Glutamatergic neuron (in vitro differentiated cells): ENCODE data around the gene CEACAM20. TPM values are rescaled to one million over a fixed set of nuclear protein-coding genes. Genes with fewer than 3 reads are reported as not detected.
A peak's percentile ranks its signal among the peaks of the same experiment; 100 is the strongest.

Source experiments
- DNase-seq: peaks from one replicate; pipeline ENCODE4 v3.0.0; 2022
- H3K27ac Mint-ChIP-seq: one replicate; pipeline ENCODE4 v1.8.0; 2020; ENCODE audit warnings: mild to moderate bottlenecking, mixed read lengths, inconsistent platforms; ENCODE audit not compliant: unreplicated experiment
- H3K27me3 Mint-ChIP-seq: one replicate; pipeline ENCODE4 v1.8.0; 2020; ENCODE audit warnings: mild to moderate bottlenecking, moderate library complexity, mixed read lengths, inconsistent platforms; ENCODE audit not compliant: unreplicated experiment
- H3K36me3 Mint-ChIP-seq: one replicate; pipeline ENCODE4 v1.8.0; 2020; ENCODE audit warnings: mild to moderate bottlenecking, mixed read lengths, inconsistent platforms; ENCODE audit not compliant: unreplicated experiment
- H3K4me1 Mint-ChIP-seq: one replicate; pipeline ENCODE4 v1.8.0; 2020; ENCODE audit warnings: mild to moderate bottlenecking, low read depth, mixed read lengths, inconsistent platforms; ENCODE audit not compliant: unreplicated experiment
- H3K4me3 Mint-ChIP-seq: one replicate; pipeline ENCODE4 v1.8.0; 2020; ENCODE audit warnings: mild to moderate bottlenecking, mixed read lengths, inconsistent platforms; ENCODE audit not compliant: unreplicated experiment
- H3K9me3 Mint-ChIP-seq: one replicate; pipeline ENCODE4 v1.8.0; 2020; ENCODE audit warnings: mild to moderate bottlenecking, moderate library complexity, mixed read lengths, inconsistent platforms; ENCODE audit not compliant: unreplicated experiment
- CTCF ChIP-seq: fragments of 200-600 bp; sonication (generic); IDR thresholded peaks from one replicate; pipeline ENCODE4 v1.5.0; 2021; ENCODE audit not compliant: partially characterized antibody, unreplicated experiment
- long read RNA-seq: library from polyadenylated mRNA; unstranded; transcript quantifications from one replicate; pipeline ENCODE4 v2.0.0, GENCODE V29; 2020; ENCODE audit not compliant: unreplicated experiment
- total RNA-seq: library from RNA; stranded (reverse); fragmentation: NEBNext Ultra II Directional; extraction: Animal tissue kit (Norgen Biotek cat#: 25700); gene quantifications from one replicate; pipeline ENCODE4 v1.2.1, GENCODE V29; 2021; ENCODE audit not compliant: unreplicated experiment

CEACAM20 gene
- not detected for total RNA-seq
- long read RNA-seq, result 0 reads

- peaks cover 8% of the 10 kb centered on the region for H3K27me3 Mint-ChIP-seq
- peaks cover 4% of the 10 kb centered on the region for H3K36me3 Mint-ChIP-seq
- no peak for DNase-seq
- no peaks in the 10 kb centered on the region for H3K9me3 Mint-ChIP-seq
- no peak within 1 kb of the TSS for H3K4me3 Mint-ChIP-seq
- no peak within 1 kb of the TSS for H3K27ac Mint-ChIP-seq
- H3K4me1 Mint-ChIP-seq, result no peaks in the 10 kb centered on the region
- TF ChIP-seq CTCF, result no peak
Observed at GRCh38 chr19:44529536-44529935, at the start of gene CEACAM20. Gene CEACAM20, minus strand, starts transcription at chr19:44529675. Its CDS starts 166 bp downstream, at chr19:44529509.

- Mint-ChIP-seq H3K9me3 (peaks cover 1% of the 10 kb centered on the region), H3K4me1 (no peaks in the 10 kb centered on the region)
Observed at GRCh38 chr19:44577566-44577874, 48.0 kb upstream of the CEACAM20 start.

GRCh38 chr19:44576843-44577565 lies 47.5 kb upstream of the CEACAM20 start:
- Mint-ChIP-seq H3K9me3 (peaks cover 1% of the 10 kb centered on the region), H3K4me1 (no peaks in the 10 kb centered on the region), H3K36me3 (no peaks in the 10 kb centered on the region), H3K27me3 (peaks cover 2% of the 10 kb centered on the region), H3K27ac (no peak overlapping the region), H3K4me3 (no peak overlapping the region)
- peak; percentile 24 for TF ChIP-seq CTCF
- DNase-seq, result no peak

More at GRCh38 chr19:44577566-44577874, 48.0 kb upstream of the CEACAM20 start:
- Mint-ChIP-seq H3K27ac (no peak overlapping the region), H3K4me3 (no peak overlapping the region), H3K36me3 (no peaks in the 10 kb centered on the region), H3K27me3 (peaks cover 2% of the 10 kb centered on the region)
- TF ChIP-seq CTCF, result no peak
- no peak for DNase-seq

GRCh38 chr19:44575116-44575700 lies 45.7 kb upstream of the CEACAM20 start:
- H3K36me3 Mint-ChIP-seq, result no peaks in the 10 kb centered on the region

More at GRCh38 chr19:44575116-44575700, 45.7 kb upstream of the CEACAM20 start:
- Mint-ChIP-seq H3K4me3 (peak overlapping the region; percentile 20), H3K4me1 (no peaks in the 10 kb centered on the region), H3K27ac (no peak overlapping the region), H3K27me3 (peaks cover 5% of the 10 kb centered on the region), H3K9me3 (peaks cover 1% of the 10 kb centered on the region)
- no peak for DNase-seq
- no peak for TF ChIP-seq CTCF
